ENCODE data around the gene PLEKHO2.

The PLEKHO2 gene

DNA sequence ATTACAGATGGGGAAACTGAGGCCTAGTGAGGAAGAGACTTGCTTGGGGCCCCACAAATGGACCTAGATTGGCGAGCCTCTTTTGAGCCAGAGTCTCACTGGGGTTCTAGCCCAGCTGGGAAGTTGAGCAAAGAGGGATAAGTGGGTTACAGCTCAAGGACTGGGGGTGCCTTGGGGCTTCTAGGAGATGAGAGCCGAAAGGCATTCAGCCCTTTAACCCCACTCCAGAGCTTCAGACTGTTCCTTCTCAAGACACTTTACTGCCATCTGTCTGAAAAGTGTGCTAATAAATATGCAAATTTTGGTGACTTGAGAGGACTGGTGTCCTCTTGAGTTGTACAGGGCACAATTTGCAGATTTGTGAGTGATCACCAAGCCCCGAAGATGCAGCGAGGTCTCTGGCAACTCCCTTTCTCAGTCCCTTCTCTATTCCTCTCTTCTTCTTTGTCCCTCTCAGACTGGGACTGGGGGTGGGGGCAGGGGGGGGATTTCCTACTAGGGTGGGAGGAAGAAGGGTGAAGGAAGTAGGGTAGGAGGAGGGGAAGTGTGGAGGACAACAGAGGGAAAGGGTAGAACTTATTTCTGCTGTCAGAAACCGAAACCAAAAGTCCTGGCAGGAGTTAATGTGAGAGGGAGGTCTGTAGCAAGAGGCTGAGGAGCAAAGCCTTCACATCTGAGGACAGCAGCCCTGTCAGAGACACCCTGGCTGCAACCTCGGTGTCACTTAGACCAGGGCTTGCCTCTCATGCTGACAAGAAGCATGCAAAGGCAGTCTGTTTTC is 53.8 kb downstream of the PLEKHO2 start:
- peak; percentile 72 for DNase-seq

GRCh38 chr15:64896371-64897069 is 54.8 kb downstream of the PLEKHO2 start:
- DNase-seq = no peak

DNA sequence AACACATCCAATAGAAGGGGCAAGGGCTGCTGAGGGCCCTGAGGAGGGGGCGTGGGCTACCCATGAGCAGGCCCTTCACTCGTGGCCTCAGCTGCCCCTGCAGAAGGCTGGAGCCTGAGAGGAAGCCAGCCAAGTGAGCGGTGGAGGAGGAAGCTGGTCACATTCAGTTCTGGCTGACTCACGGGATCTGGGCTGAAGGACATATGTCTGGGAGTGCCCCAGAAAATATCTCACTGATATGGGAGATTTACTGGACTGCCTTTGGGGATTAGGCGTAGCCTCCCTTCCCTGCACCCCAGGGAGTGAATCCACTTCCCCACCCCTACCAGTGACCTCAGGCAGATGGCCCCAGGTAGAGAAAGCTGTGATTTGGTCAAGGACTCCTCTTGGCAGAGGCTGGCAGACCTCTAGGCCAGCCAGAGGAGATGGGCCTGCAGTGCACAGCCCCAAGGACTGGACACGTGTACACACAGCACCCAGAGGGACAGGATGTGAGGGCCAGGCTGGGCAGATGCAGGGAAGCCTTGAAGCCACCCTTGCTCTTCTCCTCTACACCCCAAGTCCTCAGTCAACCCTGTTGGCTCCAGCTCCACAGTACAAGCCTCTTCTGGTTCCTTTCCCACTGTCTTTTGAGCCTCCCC is 55.8 kb downstream of the PLEKHO2 start:
- DNase-seq = no peak

- DNase-seq = no peak
Observed at GRCh38 chr15:64898406-64898805, 56.7 kb downstream of the PLEKHO2 start.

DNA sequence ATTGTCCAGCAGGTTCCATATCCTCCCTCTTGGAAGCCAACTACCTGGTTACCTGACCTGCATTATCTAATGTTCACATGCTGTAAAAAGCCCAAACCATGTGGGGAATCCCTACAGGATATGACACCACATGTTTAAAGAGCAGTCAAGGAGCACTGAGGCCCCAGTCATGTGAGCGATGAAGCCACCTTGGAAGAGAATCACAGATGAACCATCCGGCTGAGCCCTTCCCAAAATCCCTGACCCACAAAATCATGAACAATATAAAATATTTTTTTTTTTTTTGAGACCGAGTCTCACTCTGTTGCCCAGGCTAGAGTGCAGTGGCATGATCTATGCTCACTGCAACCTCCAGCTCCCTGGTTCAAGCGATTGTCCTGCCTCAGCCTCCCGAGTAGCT is 59.4 kb downstream of the PLEKHO2 start:
- no peak for DNase-seq

GRCh38 chr15:64901914-64902313 is 60.2 kb downstream of the PLEKHO2 start:
- DNase-seq = peak; percentile 80

- DNase-seq = no peak
Observed at GRCh38 chr15:64902863-64903262, 61.1 kb downstream of the PLEKHO2 start.

- no peak for DNase-seq
Observed at GRCh38 chr15:64903326-64903950, 61.7 kb downstream of the PLEKHO2 start.

DNA sequence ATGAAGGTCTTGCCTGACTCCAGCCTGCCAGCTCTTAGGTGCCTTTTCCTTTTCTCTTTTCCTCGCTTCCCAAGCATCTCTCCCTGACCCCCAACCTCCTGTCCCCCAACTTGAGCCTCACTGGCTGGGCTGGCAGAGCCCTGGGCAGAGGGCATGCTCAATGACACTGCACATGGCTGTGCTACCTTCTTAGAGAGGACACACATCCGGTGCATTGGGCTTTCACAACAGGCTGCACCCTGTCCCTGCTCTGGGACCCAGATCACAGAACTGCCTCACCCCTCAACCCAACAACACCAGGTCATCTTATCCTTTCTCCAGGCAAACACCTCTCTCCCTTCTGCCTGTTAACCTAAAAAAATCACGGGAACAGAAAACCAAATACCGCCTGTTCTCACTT is 62.5 kb downstream of the PLEKHO2 start:
- DNase-seq = no peak

DNA sequence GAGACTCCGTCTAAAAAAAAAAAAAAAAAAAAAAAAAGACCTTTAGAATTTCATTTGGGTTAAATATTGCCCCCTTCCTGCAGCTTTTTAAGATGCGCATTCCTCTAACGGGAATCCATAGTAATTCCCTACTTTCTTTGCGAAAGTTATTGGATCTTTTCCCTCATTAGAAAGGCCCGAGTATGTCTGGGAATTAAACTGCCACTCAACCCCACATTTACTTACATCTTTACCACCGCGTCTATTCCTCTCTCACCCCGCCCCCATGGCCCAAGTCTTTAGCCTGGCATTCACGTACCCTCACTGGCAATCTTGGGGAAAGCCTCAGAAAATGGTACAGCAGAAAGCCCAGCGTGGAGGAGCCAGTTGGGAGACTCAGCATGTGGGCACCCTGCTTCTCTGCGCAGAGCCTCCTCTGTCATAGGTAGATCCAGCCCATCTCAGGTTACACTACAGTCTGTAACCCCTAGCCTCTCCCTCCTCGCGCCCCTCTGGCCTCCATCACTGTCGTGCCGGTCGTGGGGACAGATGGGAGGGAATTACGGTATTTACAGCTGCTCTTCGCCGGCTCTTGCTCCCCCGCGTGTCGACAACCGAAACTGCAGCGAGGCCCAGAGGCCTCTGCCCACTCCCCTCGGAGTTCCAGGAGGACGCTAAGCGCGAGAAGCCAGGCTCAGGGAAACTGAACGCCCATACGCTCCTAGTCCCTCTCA is 63.6 kb downstream of the PLEKHO2 start:
- DNase-seq = peak; percentile 78

GRCh38 chr15:64905941-64906340 is 64.2 kb downstream of the PLEKHO2 start:
- no peak for DNase-seq

- no peak for DNase-seq
Observed at GRCh38 chr15:64906402-64906801, 64.7 kb downstream of the PLEKHO2 start.

- DNase-seq = no peak
Observed at GRCh38 chr15:64907991-64908390, 66.3 kb downstream of the PLEKHO2 start.

GRCh38 chr15:64909546-64909945 is 67.8 kb downstream of the PLEKHO2 start:
- DNase-seq = no peak

GRCh38 chr15:64911311-64912186 is 69.8 kb downstream of the PLEKHO2 start, which contains the start of gene ANKDD1A:
Gene ANKDD1A, plus strand, starts transcription at chr15:64911902. Its CDS starts 29 bp downstream, at chr15:64911931.
- peak; percentile 38 for DNase-seq

GRCh38 chr15:64912379-64913325 is 70.9 kb downstream of the PLEKHO2 start:
- DNase-seq = no peak

- no peak for DNase-seq
Observed at GRCh38 chr15:64915518-64916227, 74.0 kb downstream of the PLEKHO2 start.

GRCh38 chr15:64916365-64916764 is 74.7 kb downstream of the PLEKHO2 start:
- no peak for DNase-seq

- DNase-seq = no peak
Observed at GRCh38 chr15:64917211-64917610, 75.5 kb downstream of the PLEKHO2 start.

Data from CD4-positive, alpha-beta T cell treated with Interleukin-21 for 1 hour (primary cell).